HG02981 (cell line): ENCODE results near the gene PARM1.

ENCODE experiments used
- ATAC-seq: cut with Tn5 transposase; IDR thresholded peaks from one replicate; pipeline ENCODE4 v1.9.1; 2021; ENCODE audit warnings: mild to moderate bottlenecking, moderate library complexity; ENCODE audit not compliant: unreplicated experiment

Gene PARM1

GRCh38 chr4:75028196-75028854 is 95.4 kb downstream of the PARM1 start:
- no peak for ATAC-seq

GRCh38 chr4:75030028-75030427 is 97.1 kb downstream of the PARM1 start:
- no peak for ATAC-seq

GRCh38 chr4:75030649-75031235 is 97.8 kb downstream of the PARM1 start:
- ATAC-seq, result no peak

- no peak for ATAC-seq
These were observed 98.9 kb downstream of the PARM1 start for GRCh38 chr4:75031775-75032174.

- no peak for ATAC-seq
These were observed 101.6 kb downstream of the PARM1 start for GRCh38 chr4:75034523-75034922.

GRCh38 chr4:75035321-75035720 is 102.4 kb downstream of the PARM1 start:
- ATAC-seq, result no peak

DNA sequence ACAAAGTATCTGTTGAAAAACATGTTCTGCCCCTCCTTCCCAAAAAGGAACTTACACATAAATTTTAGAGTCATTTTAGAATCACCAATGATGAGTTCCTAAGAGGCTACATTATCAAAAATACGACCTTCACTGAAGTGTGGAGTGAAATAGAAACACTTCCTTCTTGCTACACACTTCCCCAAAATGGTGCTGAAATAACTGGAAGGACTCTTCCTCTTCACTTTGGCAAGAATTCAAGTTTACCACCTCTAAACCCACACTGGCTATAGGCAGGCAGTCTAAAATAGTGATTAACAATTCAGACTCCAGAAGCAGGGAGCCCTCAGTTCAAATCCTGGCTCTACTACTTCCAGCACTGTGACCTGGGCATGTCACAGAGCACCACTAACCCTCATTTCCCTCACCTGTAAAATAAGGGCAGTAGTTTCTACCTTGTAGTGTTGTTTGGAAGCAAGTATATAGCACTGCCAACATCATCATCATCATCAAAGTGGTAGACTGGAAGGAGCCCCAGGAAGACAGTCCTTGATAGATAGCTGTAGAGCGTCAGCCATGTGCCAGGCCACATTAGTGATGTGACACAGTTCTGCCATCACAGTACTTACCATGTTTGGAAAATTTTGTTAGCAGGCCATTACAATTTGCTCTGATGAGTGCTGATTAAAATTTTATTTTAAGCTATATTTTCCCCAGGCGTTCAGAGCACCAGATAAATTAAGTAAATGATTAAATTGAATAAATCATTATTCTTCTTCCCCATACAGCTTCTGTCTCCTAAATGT is 103.3 kb downstream of the PARM1 start:
- ATAC-seq, result no peak

GRCh38 chr4:75037252-75037651 is 104.3 kb downstream of the PARM1 start:
- no peak for ATAC-seq

DNA sequence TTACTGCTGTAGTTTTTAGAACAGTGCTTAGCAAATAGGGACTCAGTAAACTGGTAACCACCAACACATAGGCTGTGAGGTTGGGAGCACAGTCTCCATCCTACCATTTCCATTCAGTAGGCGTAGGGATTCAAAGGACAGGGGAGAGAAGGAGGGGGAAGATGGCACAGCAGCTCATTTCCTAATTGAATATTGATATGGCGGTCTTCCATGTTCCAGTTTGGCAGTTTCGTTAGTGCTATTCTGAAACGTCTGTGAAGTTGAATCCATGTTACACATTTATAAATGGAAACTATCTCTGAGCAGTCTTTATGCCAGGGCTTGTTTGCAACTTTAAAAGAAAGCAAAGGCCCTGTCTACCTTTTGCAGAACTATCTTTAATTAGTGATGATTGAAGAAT is 105.5 kb downstream of the PARM1 start:
- no peak for ATAC-seq

- no peak for ATAC-seq
These were observed 107.8 kb downstream of the PARM1 start for GRCh38 chr4:75040703-75041102.

DNA sequence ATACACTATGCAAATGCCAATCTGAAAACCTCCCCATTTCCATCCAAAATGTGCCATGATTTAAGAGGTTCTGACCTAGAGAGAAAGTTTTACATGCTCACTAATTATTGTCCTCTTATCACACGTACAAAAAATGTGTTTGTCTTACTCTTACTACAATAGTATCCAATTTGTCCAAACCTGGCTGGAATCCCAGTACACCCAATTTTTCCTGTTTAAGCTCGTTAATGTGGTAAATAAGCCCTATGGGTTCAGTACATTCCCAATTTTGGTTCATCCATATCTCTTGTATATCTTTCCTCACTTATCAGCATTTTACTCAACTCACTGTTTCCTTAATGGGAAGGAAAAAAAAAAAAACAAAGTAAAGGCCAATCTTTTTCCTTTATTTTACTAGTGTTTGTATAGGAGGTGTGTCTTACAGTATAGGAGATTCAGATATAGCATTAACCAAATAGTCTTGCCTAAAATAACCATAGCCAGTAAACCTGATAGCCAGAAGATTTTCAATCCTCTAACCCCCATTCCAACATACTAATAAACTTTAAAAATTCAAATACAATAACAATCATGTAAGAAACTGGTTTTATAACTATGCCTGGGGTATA is 109.8 kb downstream of the PARM1 start:
- ATAC-seq, result no peak

DNA sequence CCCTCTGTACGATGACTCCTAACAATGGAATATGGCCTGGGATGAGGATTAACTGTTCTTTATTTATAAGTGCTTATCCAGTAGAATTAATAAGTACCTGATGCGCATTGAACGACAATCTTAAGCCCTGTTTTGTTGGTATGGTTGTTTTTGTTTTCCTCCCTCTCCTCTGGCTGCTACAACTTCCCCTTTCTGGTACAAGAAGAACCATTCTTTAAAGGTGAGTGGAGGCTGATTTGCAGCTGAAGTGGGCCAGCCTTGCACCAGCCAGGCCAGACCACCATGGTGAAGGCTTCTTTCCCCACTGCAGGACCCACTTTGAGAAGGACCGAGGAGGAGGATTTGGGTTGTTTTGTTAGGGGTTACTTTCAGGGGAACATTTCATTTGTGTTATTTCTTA is 113.3 kb downstream of the PARM1 start:
- ATAC-seq, result no peak

- no peak for ATAC-seq
These were observed 113.7 kb downstream of the PARM1 start for GRCh38 chr4:75046641-75047040.

- ATAC-seq, result no peak
These were observed 115.4 kb downstream of the PARM1 start for GRCh38 chr4:75048208-75048879.

GRCh38 chr4:75051431-75051830 is 118.5 kb downstream of the PARM1 start:
- no peak for ATAC-seq

- ATAC-seq, result no peak
These were observed 120.4 kb downstream of the PARM1 start for GRCh38 chr4:75053352-75053751.

- no peak for ATAC-seq
These were observed 121.2 kb downstream of the PARM1 start for GRCh38 chr4:75054078-75054477.

DNA sequence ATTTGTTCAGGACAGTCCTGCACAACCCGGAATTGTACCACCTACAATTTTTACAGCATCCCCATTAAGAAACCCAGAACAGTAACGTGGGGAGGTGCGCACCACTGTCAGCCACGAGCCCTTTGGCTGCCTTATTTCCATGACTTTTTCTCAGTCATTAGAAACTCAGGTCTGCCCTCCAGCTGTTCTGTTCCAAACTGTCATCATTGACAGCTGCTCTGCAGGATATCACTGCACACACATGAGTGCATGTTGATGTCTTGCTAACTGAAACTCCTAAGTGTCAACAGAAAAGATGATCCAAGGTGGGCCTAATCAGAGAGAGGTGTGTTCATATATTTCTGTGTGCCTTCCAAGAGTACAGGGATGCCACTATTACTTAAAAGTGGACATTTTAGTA is 123.4 kb downstream of the PARM1 start:
- no peak for ATAC-seq

- no peak for ATAC-seq
These were observed 124.5 kb downstream of the PARM1 start for GRCh38 chr4:75057369-75057768.

DNA sequence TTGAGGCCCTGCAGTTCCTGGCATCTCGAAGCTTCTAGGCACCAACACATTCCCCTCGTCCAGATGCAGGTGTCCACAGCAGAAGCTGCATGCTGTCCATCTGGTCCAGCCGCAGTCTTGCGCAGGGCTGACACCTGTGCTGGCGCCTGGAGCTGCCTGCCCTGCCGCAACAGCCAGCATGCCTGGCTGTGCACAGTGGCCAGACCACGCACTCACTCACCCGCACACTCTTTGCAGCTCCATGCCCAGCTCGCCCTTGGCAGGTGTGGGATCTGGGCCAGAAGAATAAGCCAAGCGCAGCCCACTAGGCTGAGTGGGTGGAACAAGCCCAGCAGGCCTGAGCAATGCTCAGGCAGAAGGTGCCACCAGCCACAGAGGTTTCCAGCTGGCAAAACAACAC is 125.6 kb downstream of the PARM1 start:
- ATAC-seq, result no peak

GRCh38 chr4:75063433-75063832 is 130.5 kb downstream of the PARM1 start:
- ATAC-seq, result no peak
